GM12801 (cell line): ENCODE measurements around the gene FAM163B.

Source experiments
- TF ChIP-seq, protein P1 (sequence below): IDR thresholded peaks from one replicate; pipeline ENCODE4 v1.5.1; 2011; ENCODE audit warnings: control low read depth; ENCODE audit not compliant: insufficient read length; ENCODE audit errors: extremely low read depth

The FAM163B gene

DNA sequence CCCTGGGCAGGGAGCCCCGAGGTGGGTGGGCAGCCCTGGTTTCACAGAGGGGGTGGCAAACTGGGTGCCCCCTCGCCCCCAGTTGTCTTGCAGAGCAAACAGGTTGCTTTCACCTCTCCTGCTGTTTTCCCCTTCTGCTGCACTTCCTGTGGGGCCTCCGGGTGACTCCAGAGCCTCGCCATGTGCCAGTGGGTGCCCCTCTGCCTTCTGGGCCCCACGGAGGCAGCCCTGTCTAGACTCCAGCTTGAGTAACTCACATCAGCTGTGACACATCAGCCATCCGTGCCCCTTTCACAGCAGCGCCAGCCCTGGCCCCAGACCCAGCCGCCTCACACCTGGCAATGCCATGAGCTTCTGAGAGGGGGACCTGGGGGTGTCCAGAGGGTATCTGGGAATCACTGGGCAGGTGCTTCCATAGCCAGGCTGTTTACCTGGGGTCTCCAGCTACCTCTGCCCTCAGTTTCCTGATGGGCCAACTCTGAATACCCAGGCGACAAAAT is 37.7 kb downstream of the FAM163B start:
- TF ChIP-seq, protein P1, sequence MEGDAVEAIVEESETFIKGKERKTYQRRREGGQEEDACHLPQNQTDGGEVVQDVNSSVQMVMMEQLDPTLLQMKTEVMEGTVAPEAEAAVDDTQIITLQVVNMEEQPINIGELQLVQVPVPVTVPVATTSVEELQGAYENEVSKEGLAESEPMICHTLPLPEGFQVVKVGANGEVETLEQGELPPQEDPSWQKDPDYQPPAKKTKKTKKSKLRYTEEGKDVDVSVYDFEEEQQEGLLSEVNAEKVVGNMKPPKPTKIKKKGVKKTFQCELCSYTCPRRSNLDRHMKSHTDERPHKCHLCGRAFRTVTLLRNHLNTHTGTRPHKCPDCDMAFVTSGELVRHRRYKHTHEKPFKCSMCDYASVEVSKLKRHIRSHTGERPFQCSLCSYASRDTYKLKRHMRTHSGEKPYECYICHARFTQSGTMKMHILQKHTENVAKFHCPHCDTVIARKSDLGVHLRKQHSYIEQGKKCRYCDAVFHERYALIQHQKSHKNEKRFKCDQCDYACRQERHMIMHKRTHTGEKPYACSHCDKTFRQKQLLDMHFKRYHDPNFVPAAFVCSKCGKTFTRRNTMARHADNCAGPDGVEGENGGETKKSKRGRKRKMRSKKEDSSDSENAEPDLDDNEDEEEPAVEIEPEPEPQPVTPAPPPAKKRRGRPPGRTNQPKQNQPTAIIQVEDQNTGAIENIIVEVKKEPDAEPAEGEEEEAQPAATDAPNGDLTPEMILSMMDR = no peak

DNA sequence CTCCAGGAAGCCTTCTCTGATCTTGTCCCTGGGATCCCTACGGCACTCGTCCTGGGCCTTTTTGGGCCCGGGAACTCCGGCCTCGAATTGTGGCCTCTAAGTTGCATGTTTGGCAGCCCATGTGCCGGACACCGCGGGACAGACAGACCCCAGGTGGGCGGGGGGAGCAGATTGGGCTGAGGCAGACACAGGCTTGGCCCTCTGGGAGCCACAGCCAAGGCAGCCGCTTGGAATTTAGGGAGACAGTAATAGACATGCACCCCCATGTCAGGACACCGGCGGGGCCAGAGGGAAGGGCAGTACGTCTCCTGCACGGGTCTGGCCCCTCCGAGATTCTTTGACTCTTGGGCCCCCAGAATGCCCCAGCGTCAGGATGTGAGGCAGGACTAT is 38.5 kb downstream of the FAM163B start:
- TF ChIP-seq, protein P1 = no peak

DNA sequence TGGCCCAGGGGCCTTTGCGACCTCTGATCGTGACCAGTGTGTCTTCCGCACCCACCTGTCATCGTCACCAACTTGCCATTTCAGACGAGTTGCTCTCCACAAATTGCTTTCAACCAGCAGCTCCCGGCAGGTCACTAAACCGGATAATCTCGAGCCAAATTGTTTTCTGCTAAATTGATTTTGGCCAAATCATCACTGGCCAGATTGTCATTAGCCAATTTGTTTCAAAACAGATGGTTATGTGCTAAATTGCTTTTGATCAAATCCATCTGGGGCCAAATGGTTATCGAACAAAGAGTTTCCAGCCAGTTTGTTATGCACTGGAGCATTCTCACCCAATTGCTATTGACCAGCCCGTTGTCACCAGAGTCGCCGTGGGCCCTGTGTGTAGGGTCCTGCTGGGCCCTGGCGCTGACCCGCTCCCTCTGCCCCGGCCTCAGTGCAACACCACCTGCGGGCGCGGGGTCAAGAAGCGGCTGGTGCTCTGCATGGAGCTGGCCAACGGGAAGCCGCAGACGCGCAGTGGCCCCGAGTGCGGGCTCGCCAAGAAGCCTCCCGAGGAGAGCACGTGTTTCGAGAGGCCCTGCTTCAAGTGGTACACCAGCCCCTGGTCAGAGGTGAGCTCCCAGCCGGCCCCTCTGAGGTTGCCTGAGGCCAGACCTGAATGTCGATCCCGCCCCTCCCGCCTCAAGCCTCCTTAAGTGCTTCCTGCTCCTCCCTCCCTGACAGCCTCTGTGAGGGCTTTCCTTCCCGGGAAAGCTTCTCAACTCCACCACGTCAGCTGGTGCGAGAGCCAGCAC is 39.1 kb downstream of the FAM163B start:
- TF ChIP-seq, protein P1 = no peak

DNA sequence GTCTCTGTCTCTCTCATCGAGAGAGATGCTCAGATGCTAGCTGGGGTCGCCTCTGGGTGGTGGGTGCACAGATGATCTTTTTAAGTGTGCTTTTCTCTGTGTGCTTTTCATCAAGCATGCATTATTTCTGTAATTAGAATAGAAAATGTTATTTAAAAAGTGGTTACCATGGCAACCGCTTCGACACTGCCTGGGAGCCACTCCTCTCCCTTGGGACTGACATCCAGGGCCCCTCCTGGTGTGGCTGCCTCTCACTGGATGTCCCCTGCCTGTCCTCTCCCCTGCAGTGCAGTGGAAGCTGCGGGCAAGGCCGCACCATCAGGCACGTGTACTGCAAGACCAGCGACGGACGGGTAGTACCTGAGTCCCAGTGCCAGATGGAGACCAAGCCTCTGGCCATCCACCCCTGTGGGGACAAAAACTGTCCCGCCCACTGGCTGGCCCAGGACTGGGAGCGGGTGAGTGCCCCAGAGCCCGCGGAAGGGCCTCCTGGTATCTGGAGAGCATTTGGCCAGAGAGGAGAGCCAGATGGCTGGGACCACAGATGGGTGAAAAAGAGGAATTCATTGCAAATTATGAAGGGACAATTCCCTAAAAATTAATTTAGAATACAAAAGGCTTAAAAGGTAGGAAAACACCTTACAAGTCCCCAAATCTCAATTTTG is 39.9 kb downstream of the FAM163B start:
- TF ChIP-seq, protein P1 = no peak

DNA sequence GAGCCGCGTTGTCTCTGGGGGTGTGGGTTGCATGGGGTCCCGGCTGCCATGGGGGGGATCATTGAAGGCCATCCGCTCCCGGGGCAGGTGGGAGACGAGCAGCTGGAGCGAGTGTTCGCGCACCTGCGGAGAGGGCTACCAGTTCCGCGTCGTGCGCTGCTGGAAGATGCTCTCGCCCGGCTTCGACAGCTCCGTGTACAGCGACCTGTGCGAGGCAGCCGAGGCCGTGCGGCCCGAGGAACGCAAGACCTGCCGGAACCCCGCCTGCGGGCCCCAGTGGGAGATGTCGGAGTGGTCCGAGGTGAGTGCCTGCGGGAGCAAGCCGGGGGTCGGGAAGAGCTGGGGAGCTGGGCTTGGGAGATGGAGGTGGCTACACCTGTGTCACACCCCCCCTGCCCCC is 41.0 kb downstream of the FAM163B start:
- TF ChIP-seq, protein P1 = no peak

DNA sequence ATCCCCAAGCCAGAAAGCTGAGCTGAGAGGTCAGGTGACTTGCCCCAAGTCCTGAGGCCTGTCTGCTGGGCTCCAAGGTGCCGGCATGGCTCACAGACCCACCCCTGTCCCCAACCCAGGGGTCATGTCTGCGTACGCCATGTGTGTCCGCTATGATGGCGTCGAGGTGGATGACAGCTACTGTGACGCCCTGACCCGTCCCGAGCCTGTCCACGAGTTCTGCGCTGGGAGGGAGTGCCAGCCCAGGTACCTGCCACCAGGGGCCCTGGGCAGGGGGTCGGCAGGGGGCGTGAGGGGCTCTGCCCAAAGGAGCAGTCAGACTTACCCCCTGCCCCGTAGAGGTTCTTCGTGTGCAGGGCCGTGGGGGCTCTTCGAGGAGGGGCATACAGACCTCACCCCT is 42.4 kb downstream of the FAM163B start:
- TF ChIP-seq, protein P1 = no peak

DNA sequence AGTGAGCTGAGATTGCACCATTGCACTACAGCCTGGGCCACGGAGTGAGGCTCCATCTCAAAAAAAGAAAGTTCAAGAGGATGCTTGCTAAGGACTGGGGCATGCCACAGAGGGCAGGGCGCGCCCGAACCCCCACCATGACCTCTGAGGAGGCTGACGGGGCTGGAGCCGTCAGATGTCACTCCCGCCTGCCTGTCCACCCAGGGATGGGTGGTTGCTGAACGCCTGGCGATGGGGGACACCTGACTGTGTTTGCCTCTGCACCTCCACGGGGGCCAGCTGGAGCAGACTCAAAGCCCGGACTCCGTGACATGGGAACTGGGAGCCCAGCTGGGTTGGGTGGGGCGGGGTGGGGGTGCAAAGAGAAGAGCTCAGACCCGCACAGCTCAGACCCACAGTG is 42.8 kb downstream of the FAM163B start:
- TF ChIP-seq, protein P1 = no peak
